SH-SY5Y (cell line): Measurements from ENCODE around the gene ABI1.

ENCODE experiments used
- GATA2 ChIP-seq: IDR thresholded peaks from 2 replicates; pipeline ENCODE4 v1.6.1; 2011; ENCODE audit warnings: mild to moderate bottlenecking, low read depth, low read length
- GATA3 ChIP-seq: IDR thresholded peaks from 2 replicates; pipeline ENCODE4 v1.6.1; 2011; ENCODE audit warnings: low read depth, mild to moderate bottlenecking, low read length, moderate library complexity

DNA sequence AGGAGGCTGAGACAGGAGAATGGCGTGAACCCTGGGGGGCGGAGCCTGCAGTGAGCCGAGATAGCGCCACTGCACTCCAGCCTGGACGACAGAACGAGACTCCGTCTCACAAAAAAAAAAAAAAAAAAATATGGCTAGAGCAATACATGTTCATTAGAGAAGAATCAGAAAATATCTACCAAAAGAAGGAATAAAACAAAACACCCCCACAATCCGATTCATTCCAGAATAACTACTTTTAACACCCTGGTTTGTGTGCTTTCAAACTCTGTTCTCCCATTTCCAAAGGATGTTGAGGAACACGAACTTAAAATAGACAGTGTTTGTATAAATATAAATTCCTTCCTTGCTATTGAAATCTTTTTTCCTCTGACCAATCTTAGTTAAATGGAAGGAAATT is 156.8 kb downstream of the ABI1 start:
- TF ChIP-seq GATA3 (no peak), GATA2 (no peak)
